Measurements from ENCODE around the gene MAZ.
"Not testable (repeated sequence)": the region's sequence is repeated elsewhere in the genome, so short reads cannot be mapped to it uniquely, and the experiment has no call there.

The MAZ gene

GRCh38 chr16:29769507-29769906 is 36.8 kb upstream of the MAZ start:
- no peaks in the 10 kb centered on the region for H3F3A ChIP-seq (ENCODE audit: insufficient read depth)
- no peaks in the 10 kb centered on the region for H3K9me3 ChIP-seq (ENCODE audit: insufficient read depth, low read length)
- TF ChIP-seq EZH2phosphoT487 (conservative IDR thresholded peaks at IDR 0.05; ENCODE audit: low read length) = no peak
- TF ChIP-seq, protein P1, sequence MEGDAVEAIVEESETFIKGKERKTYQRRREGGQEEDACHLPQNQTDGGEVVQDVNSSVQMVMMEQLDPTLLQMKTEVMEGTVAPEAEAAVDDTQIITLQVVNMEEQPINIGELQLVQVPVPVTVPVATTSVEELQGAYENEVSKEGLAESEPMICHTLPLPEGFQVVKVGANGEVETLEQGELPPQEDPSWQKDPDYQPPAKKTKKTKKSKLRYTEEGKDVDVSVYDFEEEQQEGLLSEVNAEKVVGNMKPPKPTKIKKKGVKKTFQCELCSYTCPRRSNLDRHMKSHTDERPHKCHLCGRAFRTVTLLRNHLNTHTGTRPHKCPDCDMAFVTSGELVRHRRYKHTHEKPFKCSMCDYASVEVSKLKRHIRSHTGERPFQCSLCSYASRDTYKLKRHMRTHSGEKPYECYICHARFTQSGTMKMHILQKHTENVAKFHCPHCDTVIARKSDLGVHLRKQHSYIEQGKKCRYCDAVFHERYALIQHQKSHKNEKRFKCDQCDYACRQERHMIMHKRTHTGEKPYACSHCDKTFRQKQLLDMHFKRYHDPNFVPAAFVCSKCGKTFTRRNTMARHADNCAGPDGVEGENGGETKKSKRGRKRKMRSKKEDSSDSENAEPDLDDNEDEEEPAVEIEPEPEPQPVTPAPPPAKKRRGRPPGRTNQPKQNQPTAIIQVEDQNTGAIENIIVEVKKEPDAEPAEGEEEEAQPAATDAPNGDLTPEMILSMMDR (IDR thresholded peaks at IDR 0.05; ENCODE audit: insufficient read depth, low read length, poor library complexity, severe bottlenecking) = no peak
- H3K4me2 ChIP-seq (ENCODE audit: low read depth, low read length, poor library complexity, severe bottlenecking) = no peak overlapping the region
- H3K9ac ChIP-seq (ENCODE audit: low read length) = no peak overlapping the region
- no peaks in the 10 kb centered on the region for H4K20me1 ChIP-seq (ENCODE audit: low read depth, low read length)
- H3K9me2 ChIP-seq (replicated peaks; ENCODE audit: insufficient read depth, low read length) = no peaks in the 10 kb centered on the region
- H3K4me3 ChIP-seq (ENCODE audit: insufficient read depth, low read length, poor library complexity, severe bottlenecking) = no peak overlapping the region
- no peak overlapping the region for H3K27ac ChIP-seq (ENCODE audit: low read depth, low read length)
- no peaks in the 10 kb centered on the region for H3K36me3 ChIP-seq (ENCODE audit: low read length)
- H3K79me2 ChIP-seq (ENCODE audit: insufficient read depth, low read length) = no peaks in the 10 kb centered on the region
- no peak overlapping the region for H2AFZ ChIP-seq (ENCODE audit: low read depth, low read length, severe bottlenecking)
- H3K27me3 ChIP-seq (ENCODE audit: low read length) = no peaks in the 10 kb centered on the region

- H3K36me3 ChIP-seq (ENCODE audit: low read length) = no peaks in the 10 kb centered on the region
- H3K9me2 ChIP-seq (replicated peaks; ENCODE audit: insufficient read depth, low read length) = no peaks in the 10 kb centered on the region
- H3K9ac ChIP-seq (ENCODE audit: low read length) = no peak overlapping the region
- no peak overlapping the region for H3K4me2 ChIP-seq (ENCODE audit: low read depth, low read length, poor library complexity, severe bottlenecking)
- no peaks in the 10 kb centered on the region for H3K27me3 ChIP-seq (ENCODE audit: low read length)
- TF ChIP-seq EZH2phosphoT487 (conservative IDR thresholded peaks at IDR 0.05; ENCODE audit: low read length) = no peak
- TF ChIP-seq, protein P1 (IDR thresholded peaks at IDR 0.05; ENCODE audit: insufficient read depth, low read length, poor library complexity, severe bottlenecking) = no peak
- no peaks in the 10 kb centered on the region for H4K20me1 ChIP-seq (ENCODE audit: low read depth, low read length)
- H3K9me3 ChIP-seq (ENCODE audit: insufficient read depth, low read length) = no peaks in the 10 kb centered on the region
- no peaks in the 10 kb centered on the region for H3K79me2 ChIP-seq (ENCODE audit: insufficient read depth, low read length)
- no peak overlapping the region for H3K4me3 ChIP-seq (ENCODE audit: insufficient read depth, low read length, poor library complexity, severe bottlenecking)
- H3F3A ChIP-seq (ENCODE audit: insufficient read depth) = no peaks in the 10 kb centered on the region
- no peak overlapping the region for H2AFZ ChIP-seq (ENCODE audit: low read depth, low read length, severe bottlenecking)
- no peak overlapping the region for H3K27ac ChIP-seq (ENCODE audit: low read depth, low read length)
Observed at GRCh38 chr16:29770250-29770929, 35.9 kb upstream of the MAZ start.

- not testable (repeated sequence) for H3K9ac ChIP-seq (ENCODE audit: low read length); H3K27me3 ChIP-seq (ENCODE audit: low read length); H2AFZ ChIP-seq (ENCODE audit: low read depth, low read length, severe bottlenecking); H3F3A ChIP-seq (ENCODE audit: insufficient read depth); H3K4me2 ChIP-seq (ENCODE audit: low read depth, low read length, poor library complexity, severe bottlenecking); H4K20me1 ChIP-seq (ENCODE audit: low read depth, low read length); H3K9me3 ChIP-seq (ENCODE audit: insufficient read depth, low read length); H3K9me2 ChIP-seq (replicated peaks; ENCODE audit: insufficient read depth, low read length); H3K36me3 ChIP-seq (ENCODE audit: low read length); H3K79me2 ChIP-seq (ENCODE audit: insufficient read depth, low read length); H3K27ac ChIP-seq (ENCODE audit: low read depth, low read length); H3K4me3 ChIP-seq (ENCODE audit: insufficient read depth, low read length, poor library complexity, severe bottlenecking)
Observed at GRCh38 chr16:29772330-29772729, 34.0 kb upstream of the MAZ start.

GRCh38 chr16:29774730-29775129 is 31.6 kb upstream of the MAZ start:
- H3K4me2 ChIP-seq (ENCODE audit: low read depth, low read length, poor library complexity, severe bottlenecking) = no peak overlapping the region
- no peak overlapping the region for H2AFZ ChIP-seq (ENCODE audit: low read depth, low read length, severe bottlenecking)
- no peaks in the 10 kb centered on the region for H3K9me3 ChIP-seq (ENCODE audit: insufficient read depth, low read length)
- H3K36me3 ChIP-seq (ENCODE audit: low read length) = no peaks in the 10 kb centered on the region
- H3K4me3 ChIP-seq (ENCODE audit: insufficient read depth, low read length, poor library complexity, severe bottlenecking) = no peak overlapping the region
- H3K27ac ChIP-seq (ENCODE audit: low read depth, low read length) = no peak overlapping the region
- no peaks in the 10 kb centered on the region for H3F3A ChIP-seq (ENCODE audit: insufficient read depth)
- no peaks in the 10 kb centered on the region for H3K9me2 ChIP-seq (replicated peaks; ENCODE audit: insufficient read depth, low read length)
- no peaks in the 10 kb centered on the region for H3K27me3 ChIP-seq (ENCODE audit: low read length)
- no peaks in the 10 kb centered on the region for H3K79me2 ChIP-seq (ENCODE audit: insufficient read depth, low read length)
- no peak overlapping the region for H3K9ac ChIP-seq (ENCODE audit: low read length)
- TF ChIP-seq, protein P1 (IDR thresholded peaks at IDR 0.05; ENCODE audit: insufficient read depth, low read length, poor library complexity, severe bottlenecking) = no peak
- no peak for TF ChIP-seq EZH2phosphoT487 (conservative IDR thresholded peaks at IDR 0.05; ENCODE audit: low read length)
- H4K20me1 ChIP-seq (ENCODE audit: low read depth, low read length) = no peaks in the 10 kb centered on the region

Data from SU-DHL-6 (cell line).